Hematopoietic multipotent progenitor cell (in vitro differentiated cells): ENCODE data around the gene LFNG. TPM values are rescaled to one million over a fixed set of nuclear protein-coding genes. Genes with fewer than 3 reads are reported as not detected.

Experiments
- DNase-seq, 3 donors: peaks; one replicate each; pipeline ENCODE4 v3.0.0-alpha.2; 2011 to 2015; ENCODE audit warnings: low read depth in 2 of 3, low spot score in 2 of 3
- small RNA-seq: library from RNA; depleted of rRNA; stranded (forward); fragments of <200 nt; gene quantifications from one replicate; pipeline ENCODE3, GENCODE V24; 2012
- total RNA-seq: library from RNA; depleted of rRNA; stranded (reverse); fragments of >200 nt; gene quantifications from one replicate; pipeline ENCODE4 v1.2.3, GENCODE V29; 2012

The LFNG gene
- total RNA-seq, 1 donor: 22.4 TPM

DNA sequence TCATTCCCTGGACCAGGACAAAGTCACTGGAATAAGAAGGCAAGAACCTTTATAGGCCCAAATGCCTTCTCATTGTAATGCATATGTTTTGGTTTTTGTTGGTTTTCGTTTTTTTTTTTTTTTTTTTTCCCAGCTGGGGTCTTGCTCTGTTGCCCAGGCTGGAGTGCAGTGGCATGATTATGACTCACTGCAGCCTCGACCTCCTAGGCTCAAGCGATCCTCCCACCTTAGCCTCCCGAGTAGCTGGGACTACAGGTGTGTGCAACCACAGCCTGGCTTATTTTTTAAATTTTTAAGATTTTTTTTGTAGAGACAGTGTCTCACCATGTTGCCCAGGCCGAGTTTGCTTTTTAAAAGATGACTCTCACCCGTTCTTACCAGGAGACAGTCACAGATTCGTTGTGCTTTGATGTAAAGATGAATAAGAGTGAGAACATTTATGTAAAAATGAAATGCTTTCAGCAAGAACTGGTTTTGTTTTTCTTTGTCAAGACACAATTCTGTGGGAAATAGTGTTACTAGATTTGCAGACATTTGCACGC is 46.8 kb downstream of the LFNG start:
- DNase-seq: no peak

DNA sequence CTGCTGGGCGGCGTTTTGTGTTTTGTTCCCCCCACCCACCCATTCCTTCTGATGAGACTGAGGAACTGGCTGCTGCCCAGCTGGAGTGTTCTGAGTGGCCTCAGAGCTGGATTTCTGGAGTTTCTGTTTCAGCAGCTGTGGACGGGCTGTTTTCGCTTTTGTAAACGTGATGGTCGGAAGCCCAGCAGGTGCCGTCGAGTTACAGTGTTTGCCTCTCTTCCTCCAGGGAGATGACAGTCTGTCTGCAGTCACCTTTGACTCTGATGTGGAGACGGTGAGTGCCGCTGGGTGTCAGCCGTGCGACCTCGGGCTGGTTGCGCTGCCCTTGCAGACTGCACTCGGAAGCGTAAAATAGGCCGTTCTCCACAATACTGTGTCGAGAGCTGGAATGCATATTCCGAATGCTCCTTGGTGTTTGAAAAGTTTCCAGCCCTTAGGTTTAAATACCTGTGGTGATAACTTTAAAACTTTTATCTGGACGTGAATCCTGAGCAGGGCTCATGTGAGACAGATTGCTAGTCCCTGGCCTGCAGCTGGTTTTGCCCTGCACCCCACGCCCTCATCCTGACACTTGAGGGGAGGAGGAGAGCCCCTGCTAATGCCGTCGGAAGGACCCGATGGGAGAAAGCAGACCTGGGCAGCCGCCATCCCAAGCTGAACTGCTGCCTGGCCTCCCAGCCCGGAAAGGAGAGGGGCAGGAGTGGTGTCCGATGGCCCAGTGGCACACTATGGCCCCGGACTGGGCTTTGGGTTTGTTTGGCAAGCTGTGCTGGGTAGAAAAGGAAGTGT is 47.5 kb downstream of the LFNG start:
- no peak for DNase-seq

- peak in 2 of 3 donors; percentile 30 to 51 for DNase-seq
Observed at GRCh38 chr7:2567679-2568278, 48.2 kb downstream of the LFNG start.

DNA sequence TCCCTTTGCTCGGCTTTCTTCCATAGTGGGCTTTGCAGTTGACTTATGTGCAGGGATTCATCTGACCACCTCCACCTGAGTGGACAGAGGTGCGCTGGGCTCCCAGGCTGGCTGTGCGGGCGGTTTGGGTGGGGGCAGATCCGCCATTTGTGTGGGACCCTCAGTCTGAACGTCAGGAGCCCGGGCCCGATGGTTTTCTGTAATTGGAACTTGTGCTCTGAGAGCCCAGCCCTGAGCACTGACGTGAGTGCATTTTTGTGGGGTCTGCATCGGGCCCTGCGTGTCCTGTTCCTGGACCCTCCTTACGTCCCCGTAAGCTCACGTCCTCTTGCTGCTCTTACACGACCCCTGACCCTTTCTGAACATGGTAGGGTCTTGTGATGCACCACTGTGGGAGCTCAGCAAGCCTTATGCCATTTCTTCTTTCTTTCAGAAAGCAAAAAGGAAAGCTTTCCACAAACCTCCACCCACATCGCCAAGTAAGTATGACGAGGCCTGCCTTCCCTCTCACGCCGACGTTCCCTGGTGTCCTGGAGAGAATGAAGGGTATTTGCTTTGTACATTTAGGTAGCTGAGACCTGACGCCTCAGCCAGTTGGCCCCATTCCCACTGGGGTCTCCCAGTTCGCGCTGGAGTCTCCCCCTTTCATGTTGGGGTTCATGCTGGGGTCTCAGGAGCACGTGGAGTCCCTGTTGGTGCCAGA is 49.1 kb downstream of the LFNG start:
- no peak for DNase-seq

GRCh38 chr7:2569421-2569820 is 49.8 kb downstream of the LFNG start:
- DNase-seq: no peak

DNA sequence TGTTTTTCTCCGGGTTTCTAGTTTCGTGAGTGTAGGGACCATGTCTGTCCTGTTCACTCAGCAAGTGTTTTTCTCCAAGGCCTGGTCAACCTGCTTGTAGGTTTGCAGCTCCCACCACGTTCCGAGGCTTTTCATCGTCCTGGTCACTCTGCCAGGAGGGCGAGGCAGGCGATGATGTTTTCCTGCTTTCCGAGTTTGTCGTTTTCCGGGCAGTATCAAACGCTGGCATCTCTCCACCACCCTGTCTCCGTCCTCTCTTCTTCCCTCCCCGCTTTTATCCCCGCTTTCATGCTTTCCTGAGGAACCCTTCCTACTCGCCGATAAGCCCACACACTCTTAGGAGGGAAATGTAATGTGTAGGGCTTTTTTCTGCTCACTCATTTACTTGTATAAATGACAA is 50.4 kb downstream of the LFNG start:
- DNase-seq: no peak

DNA sequence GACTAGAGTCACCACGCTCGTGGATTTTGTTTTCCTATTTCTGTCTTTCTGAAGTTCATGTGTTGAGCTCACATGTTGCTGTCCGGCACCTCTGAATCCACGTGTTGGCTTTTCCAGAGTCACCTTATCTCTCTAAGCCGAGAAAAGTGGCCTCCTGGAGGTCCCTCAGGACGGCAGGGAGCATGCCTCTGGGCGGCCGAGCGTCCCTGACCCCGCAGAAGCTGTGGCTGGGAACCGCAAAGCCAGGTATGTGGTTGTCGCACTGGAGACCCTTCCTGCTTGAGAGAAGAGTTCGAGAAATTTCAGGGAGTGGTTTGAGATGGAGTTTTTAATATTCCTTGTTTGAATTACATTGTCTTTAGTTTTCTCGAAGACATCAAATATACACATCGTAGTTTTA is 51.8 kb downstream of the LFNG start:
- DNase-seq: no peak

- DNase-seq: no peak
Observed at GRCh38 chr7:2572101-2572842, 52.7 kb downstream of the LFNG start.

GRCh38 chr7:2573761-2574160 is 54.2 kb downstream of the LFNG start:
- DNase-seq: no peak

GRCh38 chr7:2575046-2575732 is 55.6 kb downstream of the LFNG start:
- no peak for DNase-seq

DNA sequence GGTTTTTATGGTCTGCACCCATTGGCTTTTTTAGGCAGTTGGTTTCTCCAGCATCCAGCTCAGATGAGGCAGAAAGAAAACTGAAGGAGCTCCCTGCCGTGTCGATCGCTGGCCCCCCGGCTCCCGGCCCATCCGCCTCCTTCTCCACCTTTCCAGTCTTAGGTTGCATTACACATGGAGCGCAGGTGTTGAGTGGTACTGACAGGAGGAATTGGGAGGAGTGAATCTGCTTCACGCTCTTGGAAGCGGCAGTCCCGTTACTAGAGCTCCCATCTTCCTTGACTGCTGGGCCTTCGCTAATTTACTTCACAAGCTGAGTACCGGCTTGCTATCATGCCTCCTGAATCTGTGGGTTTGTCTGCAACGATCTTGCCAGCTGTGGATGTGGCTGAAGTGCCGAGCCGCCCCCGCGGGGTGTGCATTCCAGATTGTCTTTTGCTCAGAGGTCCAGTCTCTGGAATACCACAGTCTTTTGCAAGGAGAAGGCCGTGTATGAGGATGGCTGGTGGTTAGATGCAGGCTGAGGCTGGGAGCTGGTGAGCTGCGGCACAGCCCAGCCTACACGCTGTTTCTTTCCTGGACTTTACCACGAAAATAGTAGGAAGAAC is 56.3 kb downstream of the LFNG start:
- DNase-seq: no peak

DNA sequence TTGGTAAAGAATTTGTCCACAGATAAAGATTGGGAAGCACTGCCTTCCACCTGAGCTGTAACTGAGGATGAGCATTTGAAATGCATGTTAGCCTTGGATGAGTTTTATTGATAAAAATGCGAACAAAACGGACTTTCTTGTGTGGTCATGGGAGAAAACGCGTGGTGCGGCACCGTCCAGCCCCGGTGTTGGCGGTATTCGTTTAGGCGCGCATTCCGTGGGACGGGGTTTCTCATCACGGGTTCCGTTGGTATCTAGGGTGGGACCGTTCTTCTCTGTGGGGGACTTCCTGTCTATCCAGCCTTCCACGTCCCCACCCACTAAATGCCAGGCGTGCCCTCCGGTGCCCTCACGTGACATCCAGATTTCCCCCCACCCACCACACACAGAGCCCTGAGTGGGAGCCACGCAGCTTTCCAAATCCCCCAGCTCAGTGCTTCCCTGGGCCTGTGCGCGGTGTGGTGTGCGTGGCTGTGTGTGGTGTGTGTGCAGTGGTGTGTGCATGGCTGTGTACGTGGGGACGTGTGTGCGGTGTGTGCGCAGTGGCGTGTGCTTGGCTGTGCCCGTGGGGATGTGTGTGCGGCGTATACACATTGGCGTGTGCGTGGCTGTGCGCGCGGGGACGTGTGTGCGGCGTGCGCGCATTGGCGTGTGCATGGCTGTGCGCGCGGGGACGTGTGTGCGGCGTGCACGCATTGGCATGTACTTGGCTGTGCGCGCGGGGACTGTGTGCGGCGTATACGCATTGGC is 57.3 kb downstream of the LFNG start:
- DNase-seq: no peak

Small RNA genes within 50 kb of the gene (small RNA-seq; reads per million reads assigned to genes)
- gene MIR4648: not detected

Other genes with a start within 250 kb of the LFNG start
- 5.7 TPM for gene SNX8, start 205.3 kb upstream of the LFNG start, total RNA-seq
- 117 TPM for gene EIF3B, start 164.9 kb upstream of the LFNG start, total RNA-seq
- gene CHST12, start 116.2 kb upstream of the LFNG start, total RNA-seq: 29.6 TPM
- gene GRIFIN, start 43.4 kb upstream of the LFNG start, total RNA-seq: not detected
- gene BRAT1, start 35.8 kb downstream of the LFNG start, total RNA-seq: 46.6 TPM
- 4.6 TPM for gene IQCE, start 39.2 kb downstream of the LFNG start, total RNA-seq
- 41.2 TPM for gene TTYH3, start 112.2 kb downstream of the LFNG start, total RNA-seq
- gene AMZ1, start 168.4 kb downstream of the LFNG start, total RNA-seq: 2.4 TPM